LoVo (cell line): ENCODE data around the gene PLXNB3.

Source experiments
- DNase-seq: peaks from one replicate; pipeline ENCODE4 v3.0.0-alpha.2; 2016; ENCODE audit warnings: low spot score

PLXNB3 gene

GRCh38 chrX:153755136-153755535 is 8.9 kb upstream of the PLXNB3 start:
- no peak for DNase-seq

- no peak for DNase-seq
Measured at GRCh38 chrX:153761863-153762262, 2.2 kb upstream of the PLXNB3 start.

- DNase-seq, result no peak
Measured at GRCh38 chrX:153762626-153763173, 1.3 kb upstream of the PLXNB3 start.

- no peak for DNase-seq
Measured at GRCh38 chrX:153763298-153763932, 634 bp upstream of the PLXNB3 start.

- DNase-seq, result no peak
Measured at GRCh38 chrX:153764786-153765137, 713 bp downstream of the PLXNB3 start.

GRCh38 chrX:153765138-153766079 is 1.4 kb downstream of the PLXNB3 start:
- no peak for DNase-seq

GRCh38 chrX:153766098-153766817 is 2.2 kb downstream of the PLXNB3 start:
- no peak for DNase-seq

GRCh38 chrX:153766871-153767673 is 3.0 kb downstream of the PLXNB3 start:
- DNase-seq, result no peak

GRCh38 chrX:153767674-153768055 is 3.6 kb downstream of the PLXNB3 start:
- no peak for DNase-seq

- DNase-seq, result no peak
Measured at GRCh38 chrX:153768311-153769157, 4.5 kb downstream of the PLXNB3 start.

GRCh38 chrX:153769158-153769864 is 5.3 kb downstream of the PLXNB3 start:
- DNase-seq, result no peak

- DNase-seq, result no peak
Measured at GRCh38 chrX:153769865-153770600, 6.0 kb downstream of the PLXNB3 start.

GRCh38 chrX:153770601-153771414 is 6.8 kb downstream of the PLXNB3 start:
- no peak for DNase-seq

GRCh38 chrX:153771415-153772315 is 7.6 kb downstream of the PLXNB3 start:
- no peak for DNase-seq

- DNase-seq, result no peak
Measured at GRCh38 chrX:153772316-153773217, 8.5 kb downstream of the PLXNB3 start.

- DNase-seq, result no peak
Measured at GRCh38 chrX:153773218-153773611, 9.2 kb downstream of the PLXNB3 start.
